ENCODE results near the gene KLRF1. TPM values are rescaled to one million over a fixed set of nuclear protein-coding genes. Genes with fewer than 3 reads are reported as not detected.

Gene KLRF1
- total and polyA plus RNA-seq, 3 experiments from 2014 or later: 52.1 TPM; not detected in 2

Other genes starting within 250 kb of the KLRF1 start
- gene KLRB1, start 219.6 kb upstream of the KLRF1 start, total RNA-seq: 1 to 10 TPM; 7.6 TPM
- 249 TPM for gene KLRB1, start 219.6 kb upstream of the KLRF1 start, polyA plus RNA-seq
- gene CLEC2D, start 157.8 kb upstream of the KLRF1 start, total RNA-seq: 100 to 1,000 TPM; 320 to 340 TPM
- gene CLEC2D, start 157.8 kb upstream of the KLRF1 start, polyA plus RNA-seq: 311 TPM
- gene CLECL1, start 94.4 kb upstream of the KLRF1 start, total RNA-seq: 1 to 10 TPM; 3.6 to 4.7 TPM
- 14.3 TPM for gene CLECL1, start 94.4 kb upstream of the KLRF1 start, polyA plus RNA-seq
- gene CD69, start 66.6 kb upstream of the KLRF1 start, total RNA-seq: 10 to 100 TPM; 66.8 to 67.1 TPM
- gene CD69, start 66.6 kb upstream of the KLRF1 start, polyA plus RNA-seq: 253 TPM
- gene CLEC2B, start 41.9 kb downstream of the KLRF1 start, total RNA-seq: 10 to 100 TPM; 13.7 to 16.5 TPM
- gene CLEC2B, start 41.9 kb downstream of the KLRF1 start, polyA plus RNA-seq: 72.9 TPM
- not detected for gene KLRF2, start 54.0 kb downstream of the KLRF1 start, total RNA-seq
- not detected for gene KLRF2, start 54.0 kb downstream of the KLRF1 start, polyA plus RNA-seq
- not detected for gene CLEC2A, start 104.9 kb downstream of the KLRF1 start, total RNA-seq
- gene CLEC2A, start 104.9 kb downstream of the KLRF1 start, polyA plus RNA-seq: not detected
- gene CLEC12A, start 143.9 kb downstream of the KLRF1 start, total RNA-seq: not detected
- not detected for gene CLEC12A, start 143.9 kb downstream of the KLRF1 start, polyA plus RNA-seq
- not detected for gene CLEC1B, start 171.6 kb downstream of the KLRF1 start, total RNA-seq
- not detected for gene CLEC1B, start 171.6 kb downstream of the KLRF1 start, polyA plus RNA-seq
- not detected for gene CLEC12B, start 183.1 kb downstream of the KLRF1 start, total RNA-seq
- not detected for gene CLEC12B, start 183.1 kb downstream of the KLRF1 start, polyA plus RNA-seq
- not detected for gene CLEC9A, start 203.2 kb downstream of the KLRF1 start, total RNA-seq
- not detected for gene CLEC9A, start 203.2 kb downstream of the KLRF1 start, polyA plus RNA-seq

Measured in CD8-positive, alpha-beta memory T cell (primary cell).